ENCODE results near the gene ELMO1.

The ELMO1 gene

DNA sequence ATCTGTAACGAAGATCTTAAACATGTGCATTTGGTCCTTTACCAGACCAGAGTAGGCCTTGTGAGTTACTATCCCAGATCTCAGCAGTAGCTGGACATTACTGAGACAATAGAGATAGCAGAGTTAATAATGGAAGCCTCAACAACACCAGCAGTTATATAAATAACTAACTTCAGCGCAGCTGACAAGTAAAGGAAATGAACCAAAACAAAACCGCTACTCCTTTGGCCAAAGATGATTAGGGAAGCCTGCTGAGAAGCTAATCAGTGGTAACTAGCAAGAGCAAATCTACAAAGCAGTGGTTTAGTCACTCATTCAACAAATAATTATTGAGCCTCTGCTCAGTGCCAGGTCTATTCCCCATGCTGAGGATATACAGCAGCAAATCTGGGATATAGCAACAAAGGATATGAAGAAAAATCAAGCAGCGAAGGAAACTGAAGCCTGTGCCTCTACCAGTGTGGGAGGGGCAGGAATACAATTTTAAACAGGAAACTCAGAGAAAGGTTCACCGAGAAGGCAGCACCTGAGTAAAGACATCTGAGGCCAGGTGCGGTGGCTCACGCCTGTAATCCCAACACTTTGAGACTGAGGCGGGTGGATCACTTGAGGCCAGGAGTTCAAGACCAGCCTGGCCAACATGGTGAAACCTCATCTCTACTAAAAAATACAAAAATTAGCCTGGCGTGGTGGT, 103.6 kb downstream of the ELMO1 start:
- DNase-seq (ENCODE audit: low read depth) = no peak

DNA sequence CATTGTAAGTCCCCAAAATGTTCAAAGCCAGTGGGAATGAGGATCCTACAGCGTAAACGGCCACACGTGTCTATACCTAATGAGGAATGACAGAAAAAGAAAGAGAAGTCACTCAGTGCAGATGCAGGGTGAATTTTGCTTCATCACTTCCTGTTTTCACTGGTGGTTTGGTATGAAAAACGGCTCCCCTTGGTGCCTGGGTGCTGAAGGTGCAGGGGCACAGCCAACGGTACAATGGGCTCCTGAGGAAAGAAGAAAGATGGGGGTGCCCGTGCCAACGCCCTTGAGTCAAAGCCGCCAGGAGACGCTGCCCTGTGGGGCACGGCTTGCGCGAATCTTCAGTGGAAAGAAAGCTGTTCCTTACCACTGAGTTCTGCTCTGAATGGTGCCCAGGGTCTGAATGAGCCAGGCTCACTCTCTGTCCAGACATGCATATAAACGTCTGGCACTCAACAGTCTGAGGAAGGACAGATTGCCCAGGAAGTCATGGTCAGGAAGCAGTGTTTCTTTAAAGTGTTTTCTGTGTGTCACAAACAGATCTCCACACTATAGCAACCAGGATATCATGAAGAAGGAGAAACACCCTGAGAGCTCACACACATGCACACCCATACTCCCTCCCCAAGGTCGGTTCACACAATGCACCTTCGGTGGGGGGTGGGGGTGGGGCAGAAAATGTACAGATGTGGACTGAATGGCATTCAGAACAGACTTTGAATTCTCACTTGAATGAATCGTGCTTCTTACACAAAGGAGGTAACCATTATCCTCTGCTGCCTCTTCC, 105.8 kb downstream of the ELMO1 start:
- DNase-seq (ENCODE audit: low read depth) = peak; percentile 31

DNA sequence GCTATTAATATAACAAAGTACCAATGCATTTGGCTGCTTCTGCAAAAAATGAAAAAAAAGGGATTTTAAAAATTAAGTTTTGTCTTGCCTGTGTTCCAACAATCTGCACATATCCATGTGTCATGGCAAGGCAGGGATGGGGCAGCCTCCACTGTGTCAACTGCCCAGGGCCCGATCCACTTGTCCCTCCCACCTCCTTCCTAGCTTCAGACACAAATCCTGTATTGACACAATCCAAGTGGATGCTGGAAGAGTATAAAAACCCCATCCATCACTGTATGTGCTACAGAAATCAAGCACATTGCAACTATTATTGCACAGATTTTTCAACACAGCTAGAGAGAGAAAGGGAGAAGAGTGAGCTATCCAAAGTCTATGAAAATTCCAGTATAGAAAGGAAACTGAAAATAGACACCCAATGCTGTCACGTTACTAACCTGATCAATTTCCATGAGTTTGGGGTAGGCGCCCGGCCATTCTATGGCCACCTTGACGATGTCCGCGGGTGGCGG, 106.4 kb downstream of the ELMO1 start:
- DNase-seq (ENCODE audit: low read depth) = no peak

DNA sequence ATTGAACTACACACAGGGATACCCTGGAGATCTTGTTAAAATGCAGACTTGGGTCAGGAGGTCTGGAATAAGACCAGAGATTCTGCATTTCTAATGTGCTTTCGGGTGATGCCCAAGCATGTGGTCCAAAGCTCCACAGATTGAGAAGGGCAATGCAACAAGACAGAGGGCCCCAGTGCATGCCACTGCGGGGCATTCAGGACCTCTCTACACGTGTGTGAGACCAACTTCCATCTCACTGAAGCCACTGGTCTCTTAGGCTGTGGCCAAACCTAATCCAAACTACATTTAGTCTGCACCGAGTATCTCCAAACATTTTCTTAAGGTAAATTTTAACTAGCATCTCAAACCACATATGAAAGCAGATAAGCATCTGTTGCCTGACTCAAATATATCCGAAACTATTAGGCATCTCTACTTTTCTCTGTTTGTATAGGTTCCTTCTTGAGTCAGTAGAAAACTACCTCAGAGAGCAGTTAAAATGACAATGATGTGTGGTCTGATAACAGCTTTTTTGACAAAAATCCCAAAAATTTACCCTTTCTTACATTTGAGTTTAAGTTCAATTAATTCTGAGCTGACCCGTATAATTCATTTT, 107.5 kb downstream of the ELMO1 start:
- DNase-seq (ENCODE audit: low read depth) = no peak

DNA sequence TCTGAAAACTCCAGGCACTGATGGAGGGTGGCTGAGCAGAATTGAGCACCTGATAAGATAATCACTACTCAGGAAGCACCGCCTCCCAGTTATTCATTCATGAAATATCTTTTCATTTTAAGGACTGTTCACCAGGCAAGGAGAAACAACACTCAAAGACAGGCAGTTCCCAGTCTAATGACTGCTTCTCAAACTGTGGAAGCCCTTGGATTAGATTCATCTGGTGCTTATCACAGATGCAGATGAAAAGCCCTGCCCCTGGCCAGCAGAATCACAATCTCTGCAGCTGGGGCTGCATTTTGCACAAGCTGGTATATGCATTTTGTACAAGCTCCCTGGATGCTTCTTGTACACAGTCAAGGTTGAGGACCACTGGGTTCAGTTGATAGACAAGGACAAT, 109.7 kb downstream of the ELMO1 start:
- DNase-seq (ENCODE audit: low read depth) = no peak

DNA sequence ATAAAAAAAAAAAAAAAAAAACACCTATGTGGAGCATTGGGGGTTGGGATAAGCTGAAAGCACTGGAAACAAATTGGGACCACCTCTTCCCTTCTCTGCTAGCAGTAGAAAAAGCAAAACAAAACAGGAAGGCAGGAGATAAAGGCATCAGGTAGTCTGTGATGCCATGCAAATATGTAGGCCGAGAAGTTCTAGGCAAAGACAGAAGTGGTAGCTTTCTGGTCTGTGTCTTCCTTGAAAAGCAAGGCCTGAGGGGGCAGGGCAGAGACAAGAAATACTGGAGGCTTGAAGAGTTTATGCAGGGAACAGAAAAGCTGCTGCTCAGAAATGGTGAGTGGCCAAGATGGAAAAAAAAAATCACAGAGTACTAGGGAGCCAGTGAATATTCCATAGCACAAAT, 111.1 kb downstream of the ELMO1 start:
- DNase-seq (ENCODE audit: low read depth) = no peak

DNA sequence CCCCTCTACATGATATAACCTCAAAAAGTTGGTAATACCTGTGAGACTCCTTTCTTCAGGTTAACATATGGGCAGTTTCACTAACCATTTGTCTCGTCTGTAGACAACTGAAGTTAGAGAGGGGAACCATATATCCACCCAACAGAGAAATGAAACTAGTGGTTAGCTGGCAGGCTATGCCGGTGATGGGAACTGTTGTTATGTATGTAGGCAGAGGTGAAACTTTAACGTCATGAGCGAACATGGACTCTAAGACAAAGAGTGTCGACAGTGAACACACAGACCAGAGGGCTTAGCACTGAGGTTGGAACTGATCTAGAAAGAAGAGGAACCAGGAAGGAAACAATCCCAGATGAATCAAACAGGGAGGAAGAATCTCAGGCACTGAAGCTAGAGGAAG, 112.4 kb downstream of the ELMO1 start:
- DNase-seq (ENCODE audit: low read depth) = no peak

DNA sequence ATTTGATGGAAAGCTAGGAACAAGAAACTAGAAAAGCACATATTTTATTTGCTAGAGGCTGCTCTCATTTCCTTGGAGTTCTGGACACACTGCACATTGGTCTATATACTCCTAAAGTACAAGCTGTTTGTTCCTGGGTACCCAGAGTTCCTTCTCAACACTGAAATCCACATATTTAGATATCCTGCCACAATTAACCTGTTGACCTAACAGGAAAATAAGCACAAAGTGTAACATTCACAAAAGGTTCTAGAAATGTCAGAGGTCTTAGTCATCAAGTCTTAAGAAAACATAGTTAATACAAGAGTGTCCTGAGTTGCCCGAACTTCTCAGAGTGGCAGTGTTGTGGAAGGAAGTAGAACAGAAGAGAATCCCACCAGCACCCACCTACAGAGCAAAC, 115.6 kb downstream of the ELMO1 start:
- DNase-seq (ENCODE audit: low read depth) = no peak

DNA sequence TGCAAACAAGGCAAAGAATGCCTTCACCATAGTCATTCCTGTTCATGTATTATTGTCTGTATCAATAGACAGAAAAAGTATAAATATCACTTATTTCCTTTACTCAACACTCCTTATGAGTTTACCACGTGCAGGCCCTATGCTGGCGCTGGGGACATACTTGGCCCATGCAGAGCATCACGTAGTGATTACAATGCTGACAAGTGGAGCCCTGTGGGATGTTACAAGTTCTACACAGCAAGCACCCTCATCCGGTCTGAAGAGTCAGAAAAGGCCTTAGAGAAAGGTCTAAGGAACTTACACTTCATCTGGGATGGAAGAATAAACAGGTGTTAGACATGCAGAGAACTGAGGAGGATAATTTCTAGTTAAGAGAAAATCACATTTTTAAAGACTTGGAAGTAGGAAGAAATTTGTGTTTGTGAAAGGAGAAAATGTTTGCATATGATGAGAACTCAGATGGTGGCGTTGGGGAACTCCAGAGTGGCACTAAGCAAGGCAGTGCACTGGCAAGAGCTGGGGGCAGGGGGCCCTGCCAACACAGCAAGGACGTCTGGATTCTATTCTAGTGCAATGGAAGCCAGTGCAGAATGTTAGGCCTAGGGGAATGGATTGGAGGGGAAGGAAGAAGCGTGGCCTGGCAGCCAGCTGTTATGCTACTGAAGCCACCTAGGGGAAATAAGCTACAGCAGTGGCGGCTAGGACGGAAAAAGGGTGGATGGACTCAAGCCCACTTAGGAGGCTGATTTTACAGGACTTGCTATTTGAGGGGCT, 116.2 kb downstream of the ELMO1 start:
- no peak for DNase-seq (ENCODE audit: low read depth)

DNA sequence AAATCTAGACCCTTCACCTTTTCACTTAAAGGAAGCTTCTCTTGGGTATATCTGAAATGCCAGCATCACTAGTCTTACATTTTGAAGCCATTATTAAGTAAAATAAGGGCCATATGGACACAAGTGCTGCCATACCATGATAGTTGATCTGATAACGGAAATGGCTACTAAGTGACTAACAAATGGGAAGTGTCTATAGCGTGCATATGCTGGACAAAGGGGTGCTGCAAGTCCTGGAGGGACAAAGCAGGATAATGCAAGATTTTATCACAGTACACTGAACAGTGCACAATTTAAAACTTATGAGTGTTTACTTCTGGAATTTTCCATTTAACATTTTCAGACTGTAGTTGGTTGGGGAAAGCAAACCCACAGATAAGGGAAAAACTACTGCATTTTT, 117.9 kb downstream of the ELMO1 start:
- DNase-seq (ENCODE audit: low read depth) = no peak

DNA sequence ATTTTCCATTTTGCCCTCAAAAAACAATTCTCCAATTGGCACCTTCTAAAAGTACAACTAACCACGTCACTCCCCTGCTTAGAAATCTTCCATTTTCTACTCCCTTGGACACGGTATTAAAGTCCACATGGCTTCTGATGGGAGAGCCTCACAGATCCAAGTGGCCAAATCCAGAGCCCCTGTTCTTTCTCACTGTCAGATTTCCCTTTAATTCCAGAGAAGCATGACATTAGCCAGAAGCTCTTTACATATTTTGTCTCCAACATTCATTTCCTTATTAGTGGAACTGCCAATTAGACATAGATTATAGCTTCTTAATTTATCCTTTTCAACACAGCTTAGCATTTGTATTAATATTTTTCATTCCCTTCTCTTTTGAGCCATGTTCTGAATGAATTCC, 118.7 kb downstream of the ELMO1 start:
- no peak for DNase-seq (ENCODE audit: low read depth)

DNA sequence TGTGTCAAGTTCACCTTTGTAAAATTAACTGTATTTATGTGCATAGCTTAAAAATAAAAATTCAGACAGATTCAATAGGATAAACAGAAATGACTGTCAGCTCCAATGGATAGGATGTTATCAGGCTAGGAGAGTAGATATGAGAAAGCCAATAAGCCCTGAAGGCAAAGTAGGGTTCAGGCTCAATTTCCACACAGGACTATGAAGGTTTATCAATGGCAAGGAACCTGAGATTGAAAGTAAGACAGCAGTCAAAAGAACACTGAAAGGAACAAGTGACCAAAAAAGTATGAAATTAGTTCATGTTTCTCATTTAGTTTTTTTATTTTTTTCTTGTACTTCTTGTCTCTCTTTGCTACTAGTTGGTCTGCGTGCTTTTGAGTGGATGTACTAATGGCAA, 121.4 kb downstream of the ELMO1 start:
- DNase-seq (ENCODE audit: low read depth) = no peak

DNA sequence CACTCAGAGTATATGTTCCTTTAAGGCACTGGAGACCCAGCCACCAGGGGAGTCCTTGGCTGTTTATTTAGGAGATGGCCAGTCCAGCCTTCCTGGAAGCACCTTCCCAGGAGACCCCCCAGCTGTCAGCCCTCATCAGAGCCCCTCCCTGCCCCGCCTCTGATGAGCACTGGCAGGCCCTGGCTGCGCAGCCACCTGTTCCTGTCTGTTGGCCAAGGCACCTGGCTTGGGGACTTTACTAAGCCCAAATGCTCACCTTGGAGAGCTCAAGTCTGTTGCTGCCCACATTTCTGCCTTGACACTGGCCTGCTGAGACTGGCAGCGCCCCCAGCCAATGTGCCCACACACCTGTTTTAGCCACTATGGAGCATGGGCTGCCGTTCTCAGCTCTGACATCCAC, 124.7 kb downstream of the ELMO1 start:
- no peak for DNase-seq (ENCODE audit: low read depth)

DNA sequence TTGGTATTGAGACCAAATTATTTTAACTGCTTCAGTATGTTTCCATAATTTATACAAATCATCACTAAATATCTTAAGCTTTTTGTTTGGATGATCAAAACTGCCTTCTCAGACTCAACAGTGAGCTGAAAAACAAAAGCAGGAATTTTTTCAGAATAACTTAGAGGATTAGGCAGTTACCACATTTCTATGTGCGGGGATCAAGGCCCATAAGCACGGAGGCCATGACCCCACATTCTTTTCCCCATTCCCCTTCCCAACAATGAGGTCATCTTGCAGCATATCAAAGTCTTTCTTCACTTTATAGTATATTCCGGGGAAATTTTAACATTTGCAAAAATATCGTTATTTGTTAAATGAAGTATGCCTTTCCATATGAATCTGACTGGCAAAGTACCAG, 125.8 kb downstream of the ELMO1 start:
- no peak for DNase-seq (ENCODE audit: low read depth)

DNA sequence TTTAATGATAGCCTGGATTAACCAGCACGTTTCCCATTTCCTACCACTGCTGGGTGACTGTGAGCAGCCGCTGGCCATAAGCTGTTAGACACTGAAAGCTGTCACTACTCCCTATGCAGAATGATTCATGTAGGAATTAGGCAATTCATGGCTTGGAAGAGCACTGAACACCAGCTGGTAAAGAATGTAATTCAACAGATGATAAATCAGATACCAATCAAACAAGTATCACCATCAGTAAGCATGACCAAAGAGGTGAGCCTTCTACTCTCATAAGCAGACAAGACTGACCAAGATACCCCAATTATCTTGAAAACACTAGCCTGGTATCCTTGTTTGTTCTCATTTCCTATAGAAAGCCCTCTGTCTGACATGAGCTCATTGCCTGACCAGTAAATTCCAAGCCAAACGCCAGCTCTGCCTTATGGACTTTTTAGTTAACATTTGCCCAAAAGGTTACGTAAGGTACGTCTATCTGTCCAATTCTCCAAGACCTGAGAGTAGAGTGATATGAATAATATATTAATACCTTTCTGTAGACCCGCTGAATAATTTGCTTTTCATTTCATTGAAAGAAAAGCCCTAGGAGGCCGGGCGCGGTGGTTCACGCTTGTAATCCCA, 127.7 kb downstream of the ELMO1 start:
- DNase-seq (ENCODE audit: low read depth) = no peak

DNA sequence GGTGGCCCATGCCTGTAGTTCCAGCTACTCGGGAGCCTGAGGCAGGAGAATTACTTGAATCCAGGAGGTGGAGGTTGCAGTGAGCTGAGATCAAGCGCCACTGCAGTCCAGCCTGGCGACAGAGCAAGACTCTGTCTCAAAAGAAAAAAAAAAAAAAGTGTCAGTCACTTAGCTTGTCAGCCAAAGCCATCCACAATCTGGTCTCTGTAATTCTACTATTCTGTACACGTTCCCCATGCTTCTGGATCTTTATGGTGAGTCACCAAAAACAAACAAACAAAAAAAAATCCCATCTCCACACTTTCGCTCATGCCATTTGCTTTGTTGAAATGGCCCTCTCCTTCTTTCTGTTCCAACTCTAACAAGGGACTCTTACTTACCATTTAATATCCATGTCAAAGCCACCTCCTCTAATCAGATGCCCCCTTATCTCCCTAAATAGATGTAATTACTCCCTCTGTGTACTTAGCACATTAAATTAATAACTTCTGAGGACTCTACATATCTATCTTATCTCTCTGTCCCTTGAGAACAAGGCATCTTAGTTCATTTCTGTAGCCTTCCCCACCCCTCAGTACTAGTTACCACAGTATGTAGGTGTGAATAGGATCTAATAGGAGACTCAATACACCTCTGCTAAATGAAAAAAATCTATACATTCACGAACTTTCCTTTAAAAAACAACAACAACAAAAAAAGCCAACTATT, 128.4 kb downstream of the ELMO1 start:
- DNase-seq (ENCODE audit: low read depth) = no peak

DNA sequence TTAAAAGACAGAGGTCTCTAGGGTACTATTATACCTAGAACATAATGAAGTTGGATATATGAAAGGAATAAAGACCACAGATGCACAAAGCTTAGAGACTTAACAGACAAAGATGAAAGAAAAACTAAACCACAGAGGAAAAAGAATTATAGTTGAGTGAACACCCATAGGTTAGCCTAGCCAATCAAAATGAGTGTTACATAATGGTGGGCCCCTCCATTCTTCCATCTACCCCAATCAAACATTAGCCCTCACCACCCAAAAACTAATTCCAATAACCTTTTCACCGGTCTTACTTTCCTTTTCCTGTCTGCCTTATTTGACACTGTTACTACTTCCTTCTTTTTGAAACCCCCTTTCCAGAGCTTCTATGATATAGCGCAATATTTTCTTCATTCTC, 130.1 kb downstream of the ELMO1 start:
- DNase-seq (ENCODE audit: low read depth) = no peak

DNA sequence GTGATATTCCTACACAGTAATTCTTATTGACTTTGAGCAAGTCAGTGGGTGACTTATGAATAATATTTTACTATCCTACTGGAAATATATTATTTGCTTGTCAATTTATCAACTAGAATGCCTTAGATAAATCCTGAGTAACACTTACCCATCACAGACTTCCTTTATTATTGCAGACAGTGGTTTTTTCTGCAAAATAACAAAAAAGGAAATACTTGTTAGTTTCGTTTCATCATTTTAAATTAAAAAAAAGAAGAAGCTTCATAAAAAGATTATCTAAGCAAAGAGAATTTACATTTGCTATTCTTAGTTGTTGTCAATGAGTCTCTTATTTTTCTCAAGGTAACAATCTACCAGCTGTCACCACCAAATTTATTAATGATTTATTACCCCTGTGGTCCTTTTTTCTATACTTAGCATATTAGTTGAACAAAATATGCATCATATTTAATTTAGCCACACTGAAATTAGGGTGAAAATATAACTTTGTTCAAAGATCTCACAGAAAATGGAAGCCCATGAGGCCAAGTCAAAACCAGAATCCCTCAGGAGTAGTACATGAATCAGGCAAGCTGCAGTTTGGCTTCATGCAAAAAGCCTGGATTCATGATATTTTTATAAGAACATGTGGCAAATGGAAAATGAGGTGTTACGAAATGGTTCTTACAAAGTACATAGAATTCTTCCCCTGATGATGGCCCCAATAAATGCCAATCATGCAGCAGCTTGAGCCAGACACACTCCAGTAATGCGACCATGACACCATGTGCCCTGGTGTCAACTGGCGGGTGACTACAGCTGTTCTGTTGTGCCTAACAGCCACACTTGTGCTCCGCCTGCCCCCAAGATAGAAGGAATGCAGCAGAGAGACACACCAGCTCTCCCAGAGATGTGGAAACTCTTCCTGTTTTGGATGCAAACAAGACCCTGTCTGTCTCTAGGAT, 132.6 kb downstream of the ELMO1 start:
- DNase-seq (ENCODE audit: low read depth) = no peak

DNA sequence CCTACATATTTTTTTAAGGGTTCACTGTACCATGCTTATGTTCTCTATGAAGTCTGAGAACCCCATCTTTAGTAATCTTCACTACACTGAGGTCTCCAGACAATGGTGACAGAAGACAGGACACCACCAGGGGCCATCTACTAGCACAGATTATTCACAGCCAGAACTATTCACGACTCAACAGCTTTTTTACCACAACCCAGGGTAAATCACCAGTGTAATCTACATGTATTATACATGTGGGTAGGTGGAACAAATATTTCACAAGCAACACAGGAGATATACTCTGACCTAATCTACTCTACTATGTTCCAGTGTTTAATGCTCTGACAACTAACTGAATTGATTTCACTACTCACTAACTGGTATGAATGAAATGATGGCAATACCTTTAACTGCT, 136.1 kb downstream of the ELMO1 start:
- DNase-seq (ENCODE audit: low read depth) = no peak

DNA sequence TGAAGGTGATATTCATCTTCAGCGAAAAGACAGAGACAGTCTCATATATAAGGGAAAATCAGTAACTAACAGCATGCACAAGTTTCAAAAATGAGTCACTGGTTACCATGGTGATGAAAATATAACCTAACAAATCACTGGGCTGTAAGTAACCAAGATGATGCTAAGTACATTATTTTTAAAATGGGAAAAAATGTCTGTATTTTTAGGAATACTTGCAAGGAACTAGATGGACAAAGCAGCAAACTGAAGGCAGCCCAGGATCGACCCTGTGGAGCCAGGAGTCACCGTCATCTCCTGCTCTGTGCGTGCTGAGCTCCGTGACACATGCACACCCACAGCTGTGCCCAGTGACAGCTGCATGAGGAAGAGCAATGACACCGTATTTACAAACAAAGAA, 137.3 kb downstream of the ELMO1 start:
- no peak for DNase-seq (ENCODE audit: low read depth)

All from stimulated activated CD8-positive, alpha-beta memory T cell treated with anti-CD3 and anti-CD28 coated beads, Interleukin-4, amount 100 ng/mL, for 24 hours (primary cell).